Right atrium auricular region (tissue), 2 donors: ENCODE results near the gene INPP5F. TPM values are rescaled to one million over a fixed set of nuclear protein-coding genes. Genes with fewer than 3 reads are reported as not detected.

Source experiments
- DNase-seq: peaks from one replicate; pipeline ENCODE4 v3.0.0-alpha.2; 2019; ENCODE audit warnings: low spot score
- H3K27ac ChIP-seq, 2 donors: fragments of 200-600 bp; sonication (generic); 1 replicate in 1 of 2; 2 replicates in 1 of 2; pipeline ENCODE4 v1.5.1; 2016 to 2019
- H3K27me3 ChIP-seq, 2 donors: fragments of 200-600 bp; sonication (generic); one replicate each; pipeline versions ENCODE4 v1.5.1 to v1.6.0; 2017 to 2019
- H3K36me3 ChIP-seq: fragments of 200-600 bp; sonication (generic); one replicate; pipeline ENCODE4 v1.5.1; 2016
- H3K4me1 ChIP-seq, 2 donors: fragments of 200-600 bp; sonication (generic); one replicate each; pipeline versions ENCODE4 v1.5.1 to v1.6.0; 2017 to 2019
- H3K4me3 ChIP-seq, 2 donors: fragments of 200-600 bp; sonication (generic); 1 replicate in 1 of 2; 2 replicates in 1 of 2; pipeline ENCODE4 v1.5.1; 2017 to 2019; ENCODE audit warnings: mild to moderate bottlenecking in 1 of 2, moderate library complexity in 1 of 2
- H3K9me3 ChIP-seq, 2 donors: fragments of 200-600 bp; sonication (generic); one replicate each; pipeline ENCODE4 v1.5.1; 2019
- total RNA-seq, 2 donors: library from RNA; depleted of rRNA; stranded (reverse); fragments of >200 nt; gene quantifications; one replicate each; pipeline ENCODE4 v1.1.0, GENCODE V29; 2016
- TF ChIP-seq, protein P1 (sequence below), 2 donors: fragments of 200-600 bp; sonication (generic); IDR thresholded peaks; one replicate each; pipeline ENCODE4 v1.5.1; 2019; ENCODE audit warnings: antibody characterized with exemption in 2 of 2

INPP5F gene
- total RNA-seq, 2 donors from 2014 or later: 3.9 to 6.2 TPM

GRCh38 chr10:119832951-119833350, 107.1 kb downstream of the INPP5F start:
- Histone ChIP-seq H3K4me3 (no peak overlapping the region), H3K36me3 (peaks cover 99% of the 10 kb centered on the region), H3K27ac (no peak overlapping the region), H3K4me1 (no peaks in the 10 kb centered on the region), H3K9me3 (no peaks in the 10 kb centered on the region), H3K27me3 (no peaks in the 10 kb centered on the region)
- DNase-seq: no peak
- TF ChIP-seq, protein P1, sequence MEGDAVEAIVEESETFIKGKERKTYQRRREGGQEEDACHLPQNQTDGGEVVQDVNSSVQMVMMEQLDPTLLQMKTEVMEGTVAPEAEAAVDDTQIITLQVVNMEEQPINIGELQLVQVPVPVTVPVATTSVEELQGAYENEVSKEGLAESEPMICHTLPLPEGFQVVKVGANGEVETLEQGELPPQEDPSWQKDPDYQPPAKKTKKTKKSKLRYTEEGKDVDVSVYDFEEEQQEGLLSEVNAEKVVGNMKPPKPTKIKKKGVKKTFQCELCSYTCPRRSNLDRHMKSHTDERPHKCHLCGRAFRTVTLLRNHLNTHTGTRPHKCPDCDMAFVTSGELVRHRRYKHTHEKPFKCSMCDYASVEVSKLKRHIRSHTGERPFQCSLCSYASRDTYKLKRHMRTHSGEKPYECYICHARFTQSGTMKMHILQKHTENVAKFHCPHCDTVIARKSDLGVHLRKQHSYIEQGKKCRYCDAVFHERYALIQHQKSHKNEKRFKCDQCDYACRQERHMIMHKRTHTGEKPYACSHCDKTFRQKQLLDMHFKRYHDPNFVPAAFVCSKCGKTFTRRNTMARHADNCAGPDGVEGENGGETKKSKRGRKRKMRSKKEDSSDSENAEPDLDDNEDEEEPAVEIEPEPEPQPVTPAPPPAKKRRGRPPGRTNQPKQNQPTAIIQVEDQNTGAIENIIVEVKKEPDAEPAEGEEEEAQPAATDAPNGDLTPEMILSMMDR (IDR thresholded peaks at IDR 0.05): no peak

DNA sequence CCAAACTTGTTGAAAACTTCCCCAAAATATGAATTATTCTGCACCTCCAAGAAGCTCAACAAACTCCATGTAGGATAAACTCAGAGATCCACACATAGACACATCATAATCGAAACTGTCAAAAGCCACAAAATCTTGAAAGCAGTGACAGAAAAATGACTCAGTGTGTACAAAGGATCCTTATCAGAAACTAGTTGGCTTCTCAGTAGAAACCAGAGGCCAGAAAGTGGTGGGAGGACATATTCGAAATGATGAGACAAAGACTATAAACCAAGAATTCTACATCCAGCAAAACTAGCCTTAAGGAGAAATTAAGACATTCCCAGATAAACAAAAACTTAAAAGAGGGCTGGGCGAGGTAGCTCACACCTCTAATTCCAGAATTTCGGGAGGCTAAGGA, 108.3 kb downstream of the INPP5F start:
- H3K9me3 ChIP-seq: no peaks in the 10 kb centered on the region
- H3K36me3 ChIP-seq: peaks cover 97% of the 10 kb centered on the region
- DNase-seq: no peak
- H3K4me3 ChIP-seq: no peak overlapping the region
- H3K27ac ChIP-seq: no peak overlapping the region
- TF ChIP-seq, protein P1 (IDR thresholded peaks at IDR 0.05): no peak
- no peaks in the 10 kb centered on the region for H3K4me1 ChIP-seq
- H3K27me3 ChIP-seq: no peaks in the 10 kb centered on the region

DNA sequence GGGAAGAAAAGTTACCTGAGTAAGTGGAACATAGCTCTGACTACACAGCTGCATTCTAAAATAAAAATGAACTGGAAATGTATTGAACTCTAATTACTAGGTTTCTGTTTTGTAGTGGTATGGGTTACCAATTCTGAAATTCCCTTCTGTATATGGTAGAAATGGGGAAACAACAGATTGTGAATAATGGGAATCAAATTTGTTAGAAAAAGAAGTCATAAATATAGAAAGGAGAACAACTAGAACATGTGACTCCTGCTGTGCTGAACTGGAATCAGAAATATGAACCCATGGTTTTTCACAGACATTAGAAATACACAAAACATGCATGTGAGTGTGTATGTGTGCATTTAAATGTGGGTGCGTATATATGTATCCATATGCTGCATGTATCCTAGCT, 119.8 kb downstream of the INPP5F start:
- Histone ChIP-seq H3K4me1 (no peaks in the 10 kb centered on the region), H3K36me3 (peaks cover 65% of the 10 kb centered on the region), H3K4me3 (no peak overlapping the region), H3K9me3 (no peaks in the 10 kb centered on the region), H3K27me3 (no peaks in the 10 kb centered on the region), H3K27ac (no peak overlapping the region)
- TF ChIP-seq, protein P1 (IDR thresholded peaks at IDR 0.05): no peak
- no peak for DNase-seq

- DNase-seq: no peak
- TF ChIP-seq, protein P1 (IDR thresholded peaks at IDR 0.05): no peak
- no peaks in the 10 kb centered on the region for H3K27me3 ChIP-seq
Observed at GRCh38 chr10:119849031-119849789, 123.4 kb downstream of the INPP5F start.

GRCh38 chr10:119849944-119850343, 124.1 kb downstream of the INPP5F start:
- Histone ChIP-seq H3K4me1 (no peaks in the 10 kb centered on the region), H3K27me3 (no peaks in the 10 kb centered on the region), H3K4me3 (no peak overlapping the region), H3K9me3 (no peaks in the 10 kb centered on the region), H3K36me3 (peaks cover 65% of the 10 kb centered on the region), H3K27ac (no peak overlapping the region)
- TF ChIP-seq, protein P1 (IDR thresholded peaks at IDR 0.05): no peak
- DNase-seq: no peak

More at GRCh38 chr10:119849031-119849789, 123.4 kb downstream of the INPP5F start:
- Histone ChIP-seq H3K27ac (no peak overlapping the region), H3K4me3 (no peak overlapping the region), H3K36me3 (peaks cover 60% of the 10 kb centered on the region), H3K4me1 (no peaks in the 10 kb centered on the region), H3K9me3 (no peaks in the 10 kb centered on the region)

DNA sequence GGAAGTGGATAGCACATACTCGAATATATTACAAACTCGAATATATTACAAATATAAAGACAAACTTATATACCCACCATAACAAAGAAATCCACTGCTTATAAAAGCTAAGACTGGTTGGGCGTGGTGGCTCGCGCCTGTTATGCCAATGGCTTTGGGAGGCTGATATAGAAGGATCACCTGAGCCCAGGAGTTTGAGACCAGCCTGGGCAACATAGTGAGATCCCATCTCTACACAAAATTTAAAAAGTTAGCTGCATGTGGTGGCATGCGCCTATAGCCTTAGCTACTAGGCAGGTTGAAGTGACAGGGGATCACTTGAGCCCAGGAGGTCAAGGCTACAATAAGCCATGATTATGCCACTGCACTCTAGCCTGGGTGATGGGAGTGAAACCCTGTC, 126.4 kb downstream of the INPP5F start:
- TF ChIP-seq, protein P1 (IDR thresholded peaks at IDR 0.05): no peak
- Histone ChIP-seq H3K9me3 (no peaks in the 10 kb centered on the region), H3K27me3 (no peaks in the 10 kb centered on the region), H3K4me3 (no peak overlapping the region), H3K27ac (no peak overlapping the region), H3K36me3 (peaks cover 50% of the 10 kb centered on the region), H3K4me1 (no peaks in the 10 kb centered on the region)
- no peak for DNase-seq
